Measurements from ENCODE around the gene BST1.

BST1 gene

GRCh38 chr4:15777697-15778288 is 74.9 kb downstream of the BST1 start:
- H3K4me3 ChIP-seq (ENCODE audit: low read length), result no peak overlapping the region
- no peaks in the 10 kb centered on the region for H3K9me3 ChIP-seq (ENCODE audit: control insufficient read depth, low read length)
- no peaks in the 10 kb centered on the region for H3K36me3 ChIP-seq (ENCODE audit: control insufficient read depth, insufficient read depth, low read length)
- peaks cover 16% of the 10 kb centered on the region for H3K27me3 ChIP-seq (ENCODE audit: control insufficient read depth, insufficient read depth, low read length)
- H3K4me1 ChIP-seq (ENCODE audit: control insufficient read depth, insufficient read depth, low read length), result peaks cover 23% of the 10 kb centered on the region
- no peak overlapping the region for H3K9ac ChIP-seq (ENCODE audit: low read length)

- Histone ChIP-seq H3K36me3 (ENCODE audit: control insufficient read depth, insufficient read depth, low read length) (no peaks in the 10 kb centered on the region), H3K9me3 (ENCODE audit: control insufficient read depth, low read length) (no peaks in the 10 kb centered on the region), H3K27me3 (ENCODE audit: control insufficient read depth, insufficient read depth, low read length) (peaks cover 16% of the 10 kb centered on the region), H3K4me3 (ENCODE audit: low read length) (peak within 1 kb of the TSS; percentile 57), H3K9ac (ENCODE audit: low read length) (peak within 1 kb of the TSS; percentile 54), H3K4me1 (ENCODE audit: control insufficient read depth, insufficient read depth, low read length) (peaks cover 20% of the 10 kb centered on the region)
Measured at GRCh38 chr4:15778289-15779241, 75.7 kb downstream of the BST1 start, which contains the start of gene CD38. Gene CD38 (plus strand): TSS chr4:15778328. CDS start chr4:15778415, 87 bp downstream.

GRCh38 chr4:15779306-15779705 is 76.4 kb downstream of the BST1 start:
- Histone ChIP-seq H3K27me3 (ENCODE audit: control insufficient read depth, insufficient read depth, low read length) (peaks cover 16% of the 10 kb centered on the region), H3K4me1 (ENCODE audit: control insufficient read depth, insufficient read depth, low read length) (peaks cover 13% of the 10 kb centered on the region), H3K9ac (ENCODE audit: low read length) (peak overlapping the region; percentile 54), H3K36me3 (ENCODE audit: control insufficient read depth, insufficient read depth, low read length) (no peaks in the 10 kb centered on the region), H3K9me3 (ENCODE audit: control insufficient read depth, low read length) (no peaks in the 10 kb centered on the region), H3K4me3 (ENCODE audit: low read length) (peak overlapping the region; percentile 57)

GRCh38 chr4:15779809-15780208 is 76.9 kb downstream of the BST1 start:
- no peaks in the 10 kb centered on the region for H3K9me3 ChIP-seq (ENCODE audit: control insufficient read depth, low read length)
- H3K9ac ChIP-seq (ENCODE audit: low read length), result no peak overlapping the region
- peaks cover 16% of the 10 kb centered on the region for H3K27me3 ChIP-seq (ENCODE audit: control insufficient read depth, insufficient read depth, low read length)
- peaks cover 10% of the 10 kb centered on the region for H3K4me1 ChIP-seq (ENCODE audit: control insufficient read depth, insufficient read depth, low read length)
- H3K4me3 ChIP-seq (ENCODE audit: low read length), result no peak overlapping the region
- H3K36me3 ChIP-seq (ENCODE audit: control insufficient read depth, insufficient read depth, low read length), result no peaks in the 10 kb centered on the region

- no peak overlapping the region for H3K4me3 ChIP-seq (ENCODE audit: low read length)
- peaks cover 10% of the 10 kb centered on the region for H3K4me1 ChIP-seq (ENCODE audit: control insufficient read depth, insufficient read depth, low read length)
- no peak overlapping the region for H3K9ac ChIP-seq (ENCODE audit: low read length)
- H3K9me3 ChIP-seq (ENCODE audit: control insufficient read depth, low read length), result no peaks in the 10 kb centered on the region
- H3K36me3 ChIP-seq (ENCODE audit: control insufficient read depth, insufficient read depth, low read length), result no peaks in the 10 kb centered on the region
- peaks cover 16% of the 10 kb centered on the region for H3K27me3 ChIP-seq (ENCODE audit: control insufficient read depth, insufficient read depth, low read length)
Measured at GRCh38 chr4:15781427-15782095, 78.7 kb downstream of the BST1 start.

Measured in mucosa of stomach (tissue), 1 donor.